H1 (cell line): Measurements from ENCODE around the gene WBP4. TPM values are rescaled to one million over a fixed set of nuclear protein-coding genes. Genes with fewer than 3 reads are reported as not detected.

ENCODE experiments used
- CTCF ChIA-PET: fragments of 300-600 bp; sonication (Branson Sonifier 250); formaldehyde crosslinking; loops from one replicate; lab custom pipeline; 2021; ENCODE audit not compliant: partially characterized antibody; lab: Charles Lee
- POLR2A ChIA-PET: fragments of 300-600 bp; sonication (Branson Sonifier 250); formaldehyde crosslinking; loops from one replicate; lab custom pipeline; 2021; ENCODE audit warnings: inconsistent platforms; ENCODE audit not compliant: partially characterized antibody; lab: Charles Lee
- DNase-seq, 2 experiments: peaks; one replicate each; pipeline versions ENCODE4 v3.0.0 to v3.0.0-alpha.2; 2010 to 2022; ENCODE audit warnings: low spot score in 2 of 2, low read depth in 1 of 2, mixed read lengths in 1 of 2
- FAIRE-seq: peaks from 2 replicates; lab custom pipeline; 2011; peaks lifted over from hg19 to GRCh38; lab: Jason Lieb, UNC
- H2AFZ ChIP-seq: 2 replicates; pipeline ENCODE4 v1.8.1; 2012; ENCODE audit warnings: low read length, inconsistent platforms
- H2AK5ac ChIP-seq: 2 replicates; pipeline ENCODE4 v1.6.1; 2013; ENCODE audit warnings: low read depth, low read length
- H2BK120ac ChIP-seq: replicated peaks from 2 replicates; pipeline ENCODE3; 2013; ENCODE audit warnings: low read depth, low read length, inconsistent platforms
- H2BK12ac ChIP-seq: 2 replicates; pipeline ENCODE4 v1.6.1; 2013; ENCODE audit warnings: low read depth, low read length
- H2BK15ac ChIP-seq: 2 replicates; pipeline ENCODE4 v1.6.1; 2013; ENCODE audit warnings: low read length
- H2BK20ac ChIP-seq: 2 replicates; pipeline ENCODE4 v1.6.1; 2013; ENCODE audit warnings: low read length
- H2BK5ac ChIP-seq: 2 replicates; pipeline ENCODE4 v1.6.1; 2013; ENCODE audit warnings: low read depth, low read length
- H3K14ac ChIP-seq: 2 replicates; pipeline ENCODE4 v1.6.1; 2013; ENCODE audit warnings: inconsistent platforms; ENCODE audit not compliant: insufficient read length
- H3K18ac ChIP-seq: 2 replicates; pipeline ENCODE4 v1.6.1; 2013; ENCODE audit warnings: low read length; ENCODE audit errors: extremely low read depth
- H3K23ac ChIP-seq: 2 replicates; pipeline ENCODE4 v1.6.1; 2013; ENCODE audit warnings: inconsistent platforms; ENCODE audit not compliant: insufficient read length
- H3K23me2 ChIP-seq: 2 replicates; pipeline ENCODE4 v1.6.1; 2013; ENCODE audit warnings: low read depth, low read length
- H3K27ac ChIP-seq: 2 replicates; pipeline ENCODE4 v1.6.1; 2011; ENCODE audit warnings: low read depth, low read length, inconsistent platforms
- H3K27me3 ChIP-seq, 4 experiments: replicated peaks in 1 of 4; 1 replicate in 1 of 4; 2 replicates in 3 of 4; pipeline versions ENCODE4 v1.6.1 to v1.8.1; 2011 to 2013; ENCODE audit warnings: low read length in 3 of 4, mild to moderate bottlenecking in 3 of 4, inconsistent platforms in 2 of 4, mixed read lengths in 2 of 4, moderate library complexity in 1 of 4; ENCODE audit not compliant: control insufficient read depth in 3 of 4, insufficient read depth in 3 of 4; ENCODE audit errors: extremely low read depth in 1 of 4
- H3K36me3 ChIP-seq, 4 experiments: 2 replicates each; pipeline versions ENCODE4 v1.6.1 to v1.8.1; 2011 to 2013; ENCODE audit warnings: mild to moderate bottlenecking in 4 of 4, low read length in 3 of 4, moderate library complexity in 2 of 4, control low read depth in 1 of 4, inconsistent platforms in 1 of 4; ENCODE audit not compliant: insufficient read depth in 4 of 4, control insufficient read depth in 2 of 4
- H3K4ac ChIP-seq: replicated peaks from 2 replicates; pipeline ENCODE3; 2013; ENCODE audit warnings: low read length, low read depth, mixed read lengths, inconsistent platforms; ENCODE audit not compliant: insufficient read length
- H3K4me1 ChIP-seq, 4 experiments: replicated peaks in 1 of 4; 1 replicate in 1 of 4; 2 replicates in 3 of 4; pipeline versions ENCODE4 v1.6.1 to v1.8.1; 2011 to 2013; ENCODE audit warnings: low read length in 3 of 4, inconsistent platforms in 2 of 4, mixed read lengths in 1 of 4; ENCODE audit not compliant: insufficient read depth in 4 of 4, control insufficient read depth in 3 of 4
- H3K4me2 ChIP-seq, 2 experiments: 2 replicates each; pipeline versions ENCODE4 v1.6.1 to v1.8.1; 2011 to 2013; ENCODE audit warnings: low read depth in 2 of 2, low read length in 2 of 2, control low read depth in 1 of 2, inconsistent platforms in 1 of 2, mild to moderate bottlenecking in 1 of 2; ENCODE audit not compliant: insufficient read depth in 1 of 2
- H3K4me3 ChIP-seq, 4 experiments: fragments of 200-600, 300-600 bp in 1 of 4; sonication (generic), shearing (Covaris generic), sonication (Bioruptor Twin) in 1 of 4; 2 replicates each; pipeline versions ENCODE4 v1.5.1 to v1.8.1; 2011 to 2016; ENCODE audit warnings: low read length in 4 of 4, low read depth in 3 of 4, control low read depth in 2 of 4, inconsistent platforms in 2 of 4, mild to moderate bottlenecking in 2 of 4, mixed read lengths in 1 of 4, moderate library complexity in 1 of 4; ENCODE audit not compliant: insufficient read depth in 2 of 4; ENCODE audit errors: extremely low read depth in 1 of 4
- H3K56ac ChIP-seq: replicated peaks from 2 replicates; pipeline ENCODE3; 2013; ENCODE audit warnings: low read depth, mild to moderate bottlenecking, mixed read lengths, low read length, inconsistent platforms; ENCODE audit not compliant: insufficient read length
- H3K79me1 ChIP-seq: 2 replicates; pipeline ENCODE4 v1.6.1; 2013; ENCODE audit warnings: low read depth, low read length, control low read depth
- H3K79me2 ChIP-seq, 2 experiments: 2 replicates each; pipeline versions ENCODE4 v1.6.1 to v1.8.1; 2012 to 2013; ENCODE audit warnings: low read length in 2 of 2, mild to moderate bottlenecking in 2 of 2, inconsistent platforms in 1 of 2; ENCODE audit not compliant: insufficient read depth in 2 of 2, control insufficient read depth in 1 of 2
- H3K9ac ChIP-seq, 4 experiments: replicated peaks in 1 of 4; 1 replicate in 1 of 4; 2 replicates in 3 of 4; pipeline versions ENCODE4 v1.6.1 to v1.8.1; 2011 to 2013; ENCODE audit warnings: low read depth in 3 of 4, low read length in 3 of 4, control low read depth in 2 of 4, mild to moderate bottlenecking in 2 of 4, moderate library complexity in 2 of 4, inconsistent platforms in 1 of 4; ENCODE audit errors: extremely low read depth in 1 of 4
- H3K9me3 ChIP-seq, 2 experiments: 2 replicates each; pipeline versions ENCODE4 v1.6.1 to v1.8.1; 2012 to 2013; ENCODE audit warnings: mild to moderate bottlenecking in 2 of 2, moderate library complexity in 2 of 2, control low read depth in 1 of 2, inconsistent platforms in 1 of 2, low read depth in 1 of 2, low read length in 1 of 2, mixed read lengths in 1 of 2; ENCODE audit not compliant: insufficient read depth in 2 of 2
- H4K20me1 ChIP-seq, 2 experiments: replicated peaks in 1 of 2; 2 replicates each; pipeline versions ENCODE3 to v1.8.1; 2011 to 2013; ENCODE audit warnings: inconsistent platforms in 2 of 2, low read length in 2 of 2, mild to moderate bottlenecking in 1 of 2; ENCODE audit not compliant: insufficient read depth in 2 of 2, control insufficient read depth in 1 of 2
- H4K5ac ChIP-seq: 2 replicates; pipeline ENCODE4 v1.6.1; 2013; ENCODE audit warnings: low read length, low read depth, mixed read lengths, inconsistent platforms; ENCODE audit not compliant: insufficient read length
- H4K8ac ChIP-seq: 2 replicates; pipeline ENCODE4 v1.8.0; 2013; ENCODE audit warnings: mild to moderate bottlenecking, moderate library complexity, low read length, inconsistent platforms; ENCODE audit not compliant: insufficient read depth; ENCODE audit errors: extremely low read depth
- H4K91ac ChIP-seq: replicated peaks from 2 replicates; pipeline ENCODE3; 2013; ENCODE audit warnings: low read length, mixed read lengths, inconsistent platforms; ENCODE audit not compliant: insufficient read length
- RAD21 ChIP-seq, 2 experiments: IDR thresholded peaks in 1 of 2; conservative IDR thresholded peaks in 1 of 2; 2 replicates each; pipeline ENCODE4 v1.6.1; 2011; ENCODE audit warnings: low read depth in 2 of 2, low read length in 2 of 2, improper control_type of control experiment in 1 of 2, inconsistent platforms in 1 of 2, mild to moderate bottlenecking in 1 of 2, moderate library complexity in 1 of 2
- SP1 ChIP-seq: IDR thresholded peaks from 2 replicates; pipeline ENCODE4 v1.6.1; 2011; ENCODE audit warnings: low read depth, low read length
- WGBS, 2 experiments: shearing (Covaris generic) in 1 of 2; methylation state at CpG; one replicate each; pipeline versions ENCODE4 v1.1.6 to v1.1.7; 2013 to 2015; ENCODE audit warnings: low lambda C conversion rate in 2 of 2, mixed read lengths in 2 of 2, inconsistent platforms in 1 of 2, low coverage in 1 of 2, missing lambda C conversion rate in 1 of 2; ENCODE audit not compliant: insufficient replicate concordance in 2 of 2, insufficient coverage in 1 of 2, insufficient read length in 1 of 2; ENCODE audit errors: extremely low coverage in 1 of 2, missing lambda C conversion rate in 1 of 2; 5-methylcytosine and 5-hydroxymethylcytosine counted together
- polyA plus RNA-seq, 7 experiments: library from polyadenylated mRNA; depleted of rRNA in 3 of 7; stranded (reverse) in 5 of 7; unstranded in 2 of 7; fragments of >200 nt in 5 of 7; fragments of 200-250 nt in 2 of 7; gene quantifications; 1 replicate in 5 of 7; 2 replicates in 1 of 7; 4 replicates in 1 of 7; pipeline versions ENCODE4 v1.2.1 to v1.2.3, GENCODE V29; 2011 to 2013; ENCODE audit warnings: missing spikeins in 2 of 7, mixed read lengths in 2 of 7
- total RNA-seq: library from RNA; stranded (reverse); fragmentation: NEBNext Ultra II Directional; extraction: Animal tissue kit (Norgen Biotek cat#: 25700); gene quantifications from 2 replicates; pipeline ENCODE4 v1.2.1, GENCODE V29; 2021
- TF ChIP-seq, protein P1 (sequence below), 3 experiments: IDR thresholded peaks; 1 replicate in 2 of 3; 2 replicates in 1 of 3; pipeline versions ENCODE4 v1.5.1 to v1.6.1; 2011; ENCODE audit warnings: low read length in 3 of 3, mild to moderate bottlenecking in 3 of 3, inconsistent platforms in 2 of 3, low read depth in 1 of 3, moderate library complexity in 1 of 3; ENCODE audit not compliant: insufficient read depth in 1 of 3; ENCODE audit errors: control extremely low read depth in 1 of 3

WBP4 gene
- total and polyA plus RNA-seq, 2 of the 8 experiments (the other 6 are each of a cell fraction or from before 2014, with no cell fraction given) = 3.0 to 10.0 TPM

DNA sequence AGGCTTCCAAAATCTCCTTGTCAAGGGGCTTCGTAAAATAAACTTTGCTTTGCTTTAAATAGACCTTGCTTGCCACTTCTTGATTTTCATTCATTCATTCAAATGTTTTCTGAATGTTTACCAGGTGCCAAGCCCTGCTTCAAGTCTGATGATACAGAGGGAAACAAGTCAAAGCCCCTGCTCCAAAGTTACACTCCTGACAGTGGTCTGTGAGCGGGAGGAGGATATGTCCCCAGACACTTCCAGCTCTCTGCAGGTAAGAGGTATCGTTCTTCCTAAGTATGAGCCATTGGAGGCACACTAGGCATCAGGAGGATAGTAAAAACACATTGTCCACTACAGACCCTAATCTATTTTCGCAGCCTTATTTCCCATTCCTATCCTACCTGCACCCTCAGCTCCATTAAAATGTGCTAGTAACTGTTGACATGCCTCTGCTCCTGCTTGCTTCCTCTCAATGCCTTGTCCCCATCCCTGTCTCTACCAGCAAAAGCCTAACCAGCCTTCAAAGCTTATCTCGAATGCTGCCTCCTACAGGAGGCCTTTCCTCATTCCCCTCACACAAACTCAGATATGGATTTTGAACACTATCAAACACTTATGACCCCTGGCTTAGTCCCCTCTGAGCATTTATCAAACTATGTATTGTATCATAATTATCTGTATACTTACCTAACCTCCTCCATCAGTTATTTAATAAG lies 6.2 kb upstream of the WBP4 start:
- DNase-seq (no peak), FAIRE-seq (peak; percentile 19)
- H3K23me2 ChIP-seq = peaks cover 3% of the 10 kb centered on the region; the same call in 1 of the 2 replicates
- no peak overlapping the region for H3K4me2 ChIP-seq
- no peaks in the 10 kb centered on the region for H3K27me3 ChIP-seq
- H3K9ac ChIP-seq = no peak overlapping the region; a peak in 1 of 7 replicates
- H3K27ac ChIP-seq = no peak overlapping the region
- H4K20me1 ChIP-seq = peaks cover 0 to 3% of the 10 kb centered on the region in 2 experiments
- H3K4ac ChIP-seq = no peak overlapping the region
- CTCF ChIA-PET = interaction anchor here (0.5 to 2.4 kb wide), 31 partner anchors 9 to 1597 kb away, joined by 3 to 9 read pairs (median 4); partner anchors contain the start of gene ELF1
- no peak overlapping the region for H3K56ac ChIP-seq
- H2AK5ac ChIP-seq = no peak overlapping the region
- TF ChIP-seq SP1 (no peak), RAD21 (IDR thresholded peaks at IDR 0.05 in 1 of 2, conservative IDR thresholded peaks at IDR 0.05 in 1 of 2; ENCODE audit: low read depth in 2 of 2, low read length in 2 of 2) (peak; percentile 22 to 26; a peak in 2 of 4 replicates)
- TF ChIP-seq, protein P1, sequence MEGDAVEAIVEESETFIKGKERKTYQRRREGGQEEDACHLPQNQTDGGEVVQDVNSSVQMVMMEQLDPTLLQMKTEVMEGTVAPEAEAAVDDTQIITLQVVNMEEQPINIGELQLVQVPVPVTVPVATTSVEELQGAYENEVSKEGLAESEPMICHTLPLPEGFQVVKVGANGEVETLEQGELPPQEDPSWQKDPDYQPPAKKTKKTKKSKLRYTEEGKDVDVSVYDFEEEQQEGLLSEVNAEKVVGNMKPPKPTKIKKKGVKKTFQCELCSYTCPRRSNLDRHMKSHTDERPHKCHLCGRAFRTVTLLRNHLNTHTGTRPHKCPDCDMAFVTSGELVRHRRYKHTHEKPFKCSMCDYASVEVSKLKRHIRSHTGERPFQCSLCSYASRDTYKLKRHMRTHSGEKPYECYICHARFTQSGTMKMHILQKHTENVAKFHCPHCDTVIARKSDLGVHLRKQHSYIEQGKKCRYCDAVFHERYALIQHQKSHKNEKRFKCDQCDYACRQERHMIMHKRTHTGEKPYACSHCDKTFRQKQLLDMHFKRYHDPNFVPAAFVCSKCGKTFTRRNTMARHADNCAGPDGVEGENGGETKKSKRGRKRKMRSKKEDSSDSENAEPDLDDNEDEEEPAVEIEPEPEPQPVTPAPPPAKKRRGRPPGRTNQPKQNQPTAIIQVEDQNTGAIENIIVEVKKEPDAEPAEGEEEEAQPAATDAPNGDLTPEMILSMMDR (IDR thresholded peaks at IDR 0.05; ENCODE audit: control extremely low read depth in 1 of 3, insufficient read depth in 1 of 3, low read depth in 1 of 3, low read length in 3 of 3) = peak in 2 of 3 experiments; percentile 29 to 68; a peak in 2 of 4 replicates
- H2BK12ac ChIP-seq = no peak overlapping the region
- no peak overlapping the region for H4K5ac ChIP-seq
- H3K79me2 ChIP-seq = peaks cover 0 to 33% of the 10 kb centered on the region in 2 experiments; a peak in 2 of 4 replicates
- no peak overlapping the region for H3K23ac ChIP-seq
- no peak overlapping the region for H2BK5ac ChIP-seq
- no peaks in the 10 kb centered on the region for H3K36me3 ChIP-seq
- no peak overlapping the region for H4K91ac ChIP-seq
- H2BK15ac ChIP-seq = no peak overlapping the region
- H2BK120ac ChIP-seq = no peak overlapping the region
- no peak overlapping the region for H2BK20ac ChIP-seq
- H3K4me3 ChIP-seq = no peak overlapping the region
- 88% methylated on average over 5 of the region's 5 CpGs; no CpG with 5 or more reads in 1 of the 2 experiments for WGBS, 2 experiments
- H2AFZ ChIP-seq = no peak overlapping the region
- H3K9me3 ChIP-seq = no peaks in the 10 kb centered on the region
- H4K8ac ChIP-seq = no peak overlapping the region
- H3K18ac ChIP-seq = no peak overlapping the region
- H3K14ac ChIP-seq = no peak overlapping the region
- POLR2A ChIA-PET = interaction anchor here (0.8 to 1.7 kb wide), 4 partner anchors 52 to 266 kb away, joined by 3 to 4 read pairs (median 4); partner anchors contain the start of gene SLC25A15
- H3K79me1 ChIP-seq = no peaks in the 10 kb centered on the region; the same call in 1 of the 2 replicates
- peaks cover 0 to 3% (median 2%) of the 10 kb centered on the region in 4 experiments; a peak in 2 of 7 replicates for H3K4me1 ChIP-seq
